DND-41 (cell line): ENCODE results near the gene IFITM5.

Source experiments
- EZH2 ChIP-seq: IDR thresholded peaks from 3 replicates; pipeline ENCODE4 v1.6.1; 2012; ENCODE audit warnings: borderline replicate concordance, low read depth, mild to moderate bottlenecking, moderate library complexity, low read length, inconsistent platforms; ENCODE audit not compliant: severe bottlenecking
- TF ChIP-seq, protein P1 (sequence below): IDR thresholded peaks from 2 replicates; pipeline ENCODE4 v1.5.1; 2012; ENCODE audit warnings: borderline replicate concordance, low read length, moderate library complexity, mild to moderate bottlenecking; ENCODE audit not compliant: poor library complexity, severe bottlenecking; ENCODE audit errors: extremely low read depth

DNA sequence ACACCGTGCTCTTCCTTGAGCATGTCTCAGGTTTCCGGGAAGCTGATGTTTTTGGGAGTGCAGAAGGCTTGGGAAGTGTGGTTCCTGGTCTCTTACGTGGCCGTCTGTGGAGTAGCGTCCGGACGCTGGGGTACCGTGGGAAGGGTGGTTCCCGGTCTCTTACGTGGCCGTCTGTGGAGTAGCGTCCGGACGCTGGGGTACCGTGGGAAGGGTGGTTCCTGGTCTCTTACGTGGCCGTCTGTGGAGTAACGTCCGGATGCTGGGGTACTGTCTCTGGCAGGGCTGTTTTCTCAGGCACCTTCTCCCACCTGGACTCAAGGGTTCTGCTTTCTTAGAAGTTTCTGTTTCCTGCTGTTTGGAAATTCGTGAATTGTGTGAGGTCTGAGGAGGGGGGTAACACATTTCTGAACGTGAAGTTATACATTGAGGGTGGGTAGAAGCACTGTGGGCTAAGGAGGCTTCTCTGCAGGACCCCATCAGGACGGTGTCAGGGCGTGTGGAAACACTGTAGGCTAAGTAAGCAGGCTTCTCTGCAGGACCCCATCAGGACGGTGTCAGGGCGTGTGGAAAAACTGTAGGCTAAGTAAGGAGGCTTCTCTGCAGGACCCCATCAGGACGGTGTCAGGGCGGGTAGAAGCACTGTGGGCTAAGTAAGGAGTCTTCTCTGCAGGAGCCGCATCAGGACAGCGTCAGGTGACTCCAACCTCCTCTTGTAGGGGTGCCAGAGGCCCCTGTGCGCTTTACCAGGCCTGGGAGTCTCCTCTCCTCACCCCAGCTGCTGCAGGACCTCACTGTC, 26.7 kb upstream of the IFITM5 start:
- TF ChIP-seq, protein P1, sequence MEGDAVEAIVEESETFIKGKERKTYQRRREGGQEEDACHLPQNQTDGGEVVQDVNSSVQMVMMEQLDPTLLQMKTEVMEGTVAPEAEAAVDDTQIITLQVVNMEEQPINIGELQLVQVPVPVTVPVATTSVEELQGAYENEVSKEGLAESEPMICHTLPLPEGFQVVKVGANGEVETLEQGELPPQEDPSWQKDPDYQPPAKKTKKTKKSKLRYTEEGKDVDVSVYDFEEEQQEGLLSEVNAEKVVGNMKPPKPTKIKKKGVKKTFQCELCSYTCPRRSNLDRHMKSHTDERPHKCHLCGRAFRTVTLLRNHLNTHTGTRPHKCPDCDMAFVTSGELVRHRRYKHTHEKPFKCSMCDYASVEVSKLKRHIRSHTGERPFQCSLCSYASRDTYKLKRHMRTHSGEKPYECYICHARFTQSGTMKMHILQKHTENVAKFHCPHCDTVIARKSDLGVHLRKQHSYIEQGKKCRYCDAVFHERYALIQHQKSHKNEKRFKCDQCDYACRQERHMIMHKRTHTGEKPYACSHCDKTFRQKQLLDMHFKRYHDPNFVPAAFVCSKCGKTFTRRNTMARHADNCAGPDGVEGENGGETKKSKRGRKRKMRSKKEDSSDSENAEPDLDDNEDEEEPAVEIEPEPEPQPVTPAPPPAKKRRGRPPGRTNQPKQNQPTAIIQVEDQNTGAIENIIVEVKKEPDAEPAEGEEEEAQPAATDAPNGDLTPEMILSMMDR = no peak
- no peak for TF ChIP-seq EZH2
